H9 (cell line): ENCODE data around the gene GPR183. TPM values are rescaled to one million over a fixed set of nuclear protein-coding genes. Genes with fewer than 3 reads are reported as not detected.

Experiments
- DNase-seq: peaks from one replicate; pipeline ENCODE4 v3.0.0-alpha.2; 2017
- H2AFZ ChIP-seq: one replicate; pipeline ENCODE4 v1.6.1; 2013; ENCODE audit warnings: mild to moderate bottlenecking, low read length, control low read depth, moderate library complexity
- H2AK5ac ChIP-seq: 2 replicates; pipeline ENCODE4 v1.6.1; 2013; ENCODE audit warnings: low read length, control low read depth, mixed read lengths; ENCODE audit not compliant: insufficient read length
- H2BK120ac ChIP-seq: one replicate; pipeline ENCODE4 v1.6.1; 2013; ENCODE audit warnings: low read depth, mild to moderate bottlenecking, low read length, control low read depth, inconsistent platforms; ENCODE audit not compliant: poor library complexity, severe bottlenecking
- H2BK12ac ChIP-seq: 2 replicates; pipeline ENCODE4 v1.6.1; 2013; ENCODE audit warnings: low read length, control low read depth, mixed read lengths, low read depth; ENCODE audit not compliant: insufficient read length
- H2BK15ac ChIP-seq: 2 replicates; pipeline ENCODE4 v1.6.1; 2013; ENCODE audit warnings: low read depth, low read length, control low read depth
- H2BK20ac ChIP-seq: one replicate; pipeline ENCODE4 v1.6.1; 2013; ENCODE audit warnings: low read depth, mild to moderate bottlenecking, low read length, control low read depth, inconsistent platforms; ENCODE audit not compliant: poor library complexity, severe bottlenecking
- H2BK5ac ChIP-seq: 2 replicates; pipeline ENCODE4 v1.6.1; 2013; ENCODE audit warnings: low read length, control low read depth, mixed read lengths; ENCODE audit not compliant: insufficient read length
- H3K14ac ChIP-seq: 2 replicates; pipeline ENCODE4 v1.6.1; 2013; ENCODE audit warnings: low read length, control low read depth; ENCODE audit not compliant: insufficient read depth
- H3K18ac ChIP-seq: 2 replicates; pipeline ENCODE4 v1.6.1; 2013; ENCODE audit warnings: low read depth, mild to moderate bottlenecking, mixed read lengths, low read length, control low read depth; ENCODE audit not compliant: insufficient read length
- H3K23ac ChIP-seq: 2 replicates; pipeline ENCODE4 v1.6.1; 2013; ENCODE audit warnings: low read length, control low read depth, mixed read lengths, low read depth; ENCODE audit not compliant: insufficient read length
- H3K23me2 ChIP-seq: 2 replicates; pipeline ENCODE4 v1.6.1; 2013; ENCODE audit warnings: low read depth, mild to moderate bottlenecking, mixed read lengths, low read length, control low read depth; ENCODE audit not compliant: insufficient read length, poor library complexity, severe bottlenecking
- H3K27ac ChIP-seq: 2 replicates; pipeline ENCODE4 v1.5.1; 2013; ENCODE audit warnings: low read length, control low read depth, mixed read lengths, low read depth; ENCODE audit not compliant: insufficient read length
- H3K27me3 ChIP-seq: 2 replicates; pipeline ENCODE4 v1.6.1; 2013; ENCODE audit warnings: low read length, control low read depth, inconsistent platforms; ENCODE audit not compliant: insufficient read depth
- H3K4ac ChIP-seq: 2 replicates; pipeline ENCODE4 v1.6.1; 2013; ENCODE audit warnings: low read depth, mild to moderate bottlenecking, control low read depth, inconsistent platforms, low read length, moderate library complexity
- H3K4me1 ChIP-seq: 2 replicates; pipeline ENCODE4 v1.6.1; 2013; ENCODE audit warnings: low read length, control low read depth, inconsistent platforms; ENCODE audit not compliant: insufficient read depth
- H3K4me2 ChIP-seq: 2 replicates; pipeline ENCODE4 v1.6.1; 2013; ENCODE audit warnings: low read length, control low read depth, mixed read lengths; ENCODE audit not compliant: insufficient read length, insufficient read depth
- H3K56ac ChIP-seq: 2 replicates; pipeline ENCODE4 v1.6.1; 2013; ENCODE audit warnings: low read depth, mild to moderate bottlenecking, mixed read lengths, low read length, control low read depth; ENCODE audit not compliant: insufficient read length
- H3K79me1 ChIP-seq: 2 replicates; pipeline ENCODE4 v1.6.1; 2013; ENCODE audit warnings: low read depth, mild to moderate bottlenecking, moderate library complexity, low read length, control low read depth, inconsistent platforms; ENCODE audit not compliant: insufficient read depth, poor library complexity, severe bottlenecking
- H3K79me2 ChIP-seq: 2 replicates; pipeline ENCODE4 v1.6.1; 2013; ENCODE audit warnings: low read length, control low read depth, inconsistent platforms; ENCODE audit not compliant: insufficient read depth
- H3K9ac ChIP-seq: 2 replicates; pipeline ENCODE4 v1.6.1; 2013; ENCODE audit warnings: low read length, control low read depth, mixed read lengths; ENCODE audit not compliant: insufficient read length; ENCODE audit errors: extremely low read depth
- H3K9me3 ChIP-seq: one replicate; pipeline ENCODE4 v1.6.1; 2013; ENCODE audit warnings: low read depth, low read length, inconsistent platforms; ENCODE audit not compliant: control insufficient read depth
- H3T11ph ChIP-seq: one replicate; pipeline ENCODE4 v1.6.1; 2013; ENCODE audit warnings: mild to moderate bottlenecking, low read length, control low read depth, inconsistent platforms
- H4K20me1 ChIP-seq: one replicate; pipeline ENCODE4 v1.6.1; 2013; ENCODE audit not compliant: control insufficient read depth, insufficient read length, insufficient read depth
- H4K5ac ChIP-seq: 2 replicates; pipeline ENCODE4 v1.6.1; 2013; ENCODE audit warnings: low read depth, mild to moderate bottlenecking, mixed read lengths, low read length, control low read depth; ENCODE audit not compliant: insufficient read length
- H4K8ac ChIP-seq: replicated peaks from 2 replicates; pipeline ENCODE4 v1.6.1; 2013; ENCODE audit warnings: low read length, control low read depth, mixed read lengths, low read depth; ENCODE audit not compliant: insufficient read length
- H4K91ac ChIP-seq: 2 replicates; pipeline ENCODE4 v1.6.1; 2013; ENCODE audit warnings: low read depth, mild to moderate bottlenecking, moderate library complexity, mixed read lengths, low read length, control low read depth; ENCODE audit not compliant: insufficient read length
- H3K27ac Mint-ChIP-seq, 3 experiments: 2 replicates in 2 of 3; 3 replicates in 1 of 3; pipeline ENCODE4 v1.8.0; 2020 to 2021; ENCODE audit warnings: mixed read lengths in 3 of 3, mild to moderate bottlenecking in 1 of 3, moderate library complexity in 1 of 3
- H3K27me3 Mint-ChIP-seq: 2 replicates; pipeline ENCODE4 v1.8.0; 2021; ENCODE audit warnings: low read depth, mild to moderate bottlenecking, moderate library complexity, mixed read lengths
- H3K36me3 Mint-ChIP-seq, 3 experiments: 2 replicates in 2 of 3; 3 replicates in 1 of 3; pipeline ENCODE4 v1.8.0; 2020 to 2021; ENCODE audit warnings: low read depth in 3 of 3, mixed read lengths in 3 of 3; ENCODE audit not compliant: insufficient read depth in 1 of 3
- H3K4me1 Mint-ChIP-seq, 2 experiments: 2 replicates each; pipeline ENCODE4 v1.8.0; 2020; ENCODE audit warnings: mixed read lengths in 2 of 2
- H3K4me3 Mint-ChIP-seq, 2 experiments: 2 replicates in 1 of 2; 3 replicates in 1 of 2; pipeline ENCODE4 v1.8.0; 2020 to 2021; ENCODE audit warnings: mild to moderate bottlenecking in 2 of 2, mixed read lengths in 2 of 2, moderate library complexity in 1 of 2
- H3K9me3 Mint-ChIP-seq, 2 experiments: 2 replicates in 1 of 2; 3 replicates in 1 of 2; pipeline ENCODE4 v1.8.0; 2020; ENCODE audit warnings: mild to moderate bottlenecking in 2 of 2, mixed read lengths in 2 of 2, moderate library complexity in 1 of 2
- CTCF ChIP-seq: fragments of 200-600 bp; sonication (generic); conservative IDR thresholded peaks from 3 replicates; pipeline ENCODE4 v1.8.0; 2021; ENCODE audit warnings: antibody characterized with exemption, mild to moderate bottlenecking
- WGBS: extraction: QIAGEN DNeasy Blood & Tissue Kit; methylation state at CpG from one replicate; pipeline ENCODE4 v1.1.7; 2013; ENCODE audit warnings: missing lambda C conversion rate, low lambda C conversion rate, mixed read lengths; ENCODE audit not compliant: insufficient read length; ENCODE audit errors: extremely low coverage; 5-methylcytosine and 5-hydroxymethylcytosine counted together
- total RNA-seq: library from RNA; stranded (reverse); gene quantifications from 2 replicates; pipeline ENCODE4 v1.2.1, GENCODE V29; 2021

GPR183 gene
- total RNA-seq, 1 experiment from 2014 or later = not detected

DNA sequence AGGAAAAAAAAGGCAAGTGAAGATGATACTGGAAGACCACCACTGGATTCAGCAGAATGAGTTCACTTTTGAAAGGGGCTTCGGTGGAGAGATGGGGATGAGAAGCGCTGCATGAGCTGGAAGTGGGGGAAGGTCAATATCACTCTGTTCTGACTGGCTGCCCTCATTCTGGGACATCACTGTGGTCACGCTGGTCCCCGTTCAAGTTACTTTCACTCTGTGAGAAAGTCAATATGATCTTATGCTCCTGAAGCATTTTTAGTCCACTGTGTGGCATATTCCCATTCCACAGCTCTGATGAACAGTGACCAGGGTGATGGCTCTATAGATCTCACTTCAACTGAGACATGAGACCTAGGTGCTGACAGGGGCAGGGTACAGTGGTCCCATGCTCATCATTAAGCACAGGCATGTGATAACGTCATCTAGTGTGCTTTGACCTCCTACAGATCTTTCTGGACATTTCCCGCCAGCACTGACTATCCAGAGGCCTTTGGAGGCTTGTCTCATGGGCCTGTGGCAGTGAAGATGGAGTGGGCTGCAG, 40.2 kb upstream of the GPR183 start:
- no peak overlapping the region for H2BK5ac ChIP-seq
- H3K79me2 ChIP-seq = no peaks in the 10 kb centered on the region
- no peak overlapping the region for H2BK120ac ChIP-seq
- no peak overlapping the region for H3K4ac ChIP-seq
- H3K14ac ChIP-seq = no peak overlapping the region
- DNase-seq = no peak
- H3K79me1 ChIP-seq = no peaks in the 10 kb centered on the region
- no peaks in the 10 kb centered on the region for H3K27me3 ChIP-seq
- no peak overlapping the region for H4K91ac ChIP-seq
- no peaks in the 10 kb centered on the region for H3K9me3 ChIP-seq
- H4K8ac ChIP-seq = no peak overlapping the region
- no peaks in the 10 kb centered on the region for H3K4me1 ChIP-seq
- Mint-ChIP-seq H3K4me3 (no peak overlapping the region), H3K27me3 (no peaks in the 10 kb centered on the region), H3K27ac (peak overlapping the region in 1 of 3 experiments; percentile 12; a peak in 2 of 7 replicates), H3K4me1 (no peaks in the 10 kb centered on the region), H3K9me3 (no peaks in the 10 kb centered on the region), H3K36me3 (peaks cover 10 to 50% (median 31%) of the 10 kb centered on the region in 3 experiments; a peak in 6 of 7 replicates)
- no peak overlapping the region; the same call in 1 of the 2 replicates for H2BK15ac ChIP-seq
- no peak overlapping the region for H2BK20ac ChIP-seq
- H2AFZ ChIP-seq = no peak overlapping the region
- H3K23ac ChIP-seq = no peak overlapping the region
- no peak for TF ChIP-seq CTCF
- no peak overlapping the region for H2AK5ac ChIP-seq
- no CpG with 5 or more reads among the region's 6 CpGs for WGBS
- H4K20me1 ChIP-seq = peaks cover 3% of the 10 kb centered on the region
- no peak overlapping the region for H3T11ph ChIP-seq
- no peak overlapping the region for H4K5ac ChIP-seq
- no peak overlapping the region for H3K18ac ChIP-seq
- no peak overlapping the region for H3K9ac ChIP-seq
- H3K4me2 ChIP-seq = no peak overlapping the region
- H3K27ac ChIP-seq = no peak overlapping the region
- no peak overlapping the region for H2BK12ac ChIP-seq
- H3K56ac ChIP-seq = no peak overlapping the region
- H3K23me2 ChIP-seq = no peaks in the 10 kb centered on the region
